HepG2 (cell line): Measurements from ENCODE around the gene HYAL1. TPM values are rescaled to one million over a fixed set of nuclear protein-coding genes. Genes with fewer than 3 reads are reported as not detected.

ENCODE experiments used
- NFKBIZ ChIP-seq: IDR thresholded peaks from 2 replicates; pipeline ENCODE4 v1.6.1; 2018; ENCODE audit warnings: missing genetic modification reagents, missing compliant biosample characterization
- SIN3A ChIP-seq: IDR thresholded peaks from 2 replicates; pipeline ENCODE4 v1.6.1; 2011; ENCODE audit warnings: low read depth, mild to moderate bottlenecking, control low read depth, low read length, borderline replicate concordance
- TCF12 ChIP-seq, 2 experiments: fragments of 450-650 bp in 1 of 2; sonication (generic) in 1 of 2; formaldehyde crosslinking in 1 of 2; IDR thresholded peaks; 2 replicates each; pipeline versions ENCODE4 v1.6.1 to v1.8.0; 2017 to 2022; ENCODE audit warnings: antibody characterized with exemption in 1 of 2, mild to moderate bottlenecking in 1 of 2, missing genetic modification reagents in 1 of 2, moderate library complexity in 1 of 2
- ZBTB4 ChIP-seq: sonication (generic); formaldehyde crosslinking; IDR thresholded peaks from 2 replicates; pipeline ENCODE4 v1.4.0; 2020; ENCODE audit warnings: missing genetic modification reagents, mild to moderate bottlenecking, borderline replicate concordance
- ZNF224 ChIP-seq: sonication (generic); formaldehyde crosslinking; IDR thresholded peaks from 2 replicates; pipeline ENCODE4 v1.5.0; 2020; ENCODE audit warnings: mild to moderate bottlenecking, missing genetic modification reagents
- ZNF329 ChIP-seq: sonication (generic); formaldehyde crosslinking; IDR thresholded peaks from 2 replicates; pipeline ENCODE4 v1.9.0; 2021; ENCODE audit warnings: low read depth, mild to moderate bottlenecking, missing genetic modification reagents
- polyA plus RNA-seq, 8 experiments: library from polyadenylated mRNA; depleted of rRNA in 3 of 8; stranded (reverse) in 7 of 8; unstranded in 1 of 8; fragments of >200 nt; fragmentation: Illumina TruSeq in 4 of 8; extraction: Trizol in 4 of 8; gene quantifications; 2 replicates each; pipeline versions ENCODE4 v1.2.1 to v1.2.3, GENCODE V29; 2011 to 2016; ENCODE audit warnings: low read depth in 4 of 8, missing spikeins in 1 of 8, mixed read lengths in 1 of 8; ENCODE audit not compliant: insufficient read depth in 1 of 8
- total RNA-seq, 5 experiments: library from RNA; depleted of rRNA; stranded (reverse); fragments of >200 nt; fragmentation: Illumina TruSeq; extraction: Trizol; gene quantifications; 2 replicates each; pipeline ENCODE4 v1.2.3, GENCODE V29; 2016; ENCODE audit warnings: low read depth in 1 of 5
- TF ChIP-seq, protein P1 (sequence below): sonication (generic); formaldehyde crosslinking; IDR thresholded peaks from 2 replicates; pipeline ENCODE4 v1.9.0; 2022; ENCODE audit warnings: missing genetic modification reagents, mild to moderate bottlenecking, borderline replicate concordance
- TF ChIP-seq, protein P2 (sequence below), 2 experiments: fragments of 450-650 bp in 1 of 2; sonication (generic) in 1 of 2; formaldehyde crosslinking in 1 of 2; IDR thresholded peaks; 2 replicates each; pipeline versions ENCODE4 v1.6.1 to v1.8.0; 2016 to 2022; ENCODE audit warnings: antibody characterized with exemption in 1 of 2, mild to moderate bottlenecking in 1 of 2, missing genetic modification reagents in 1 of 2
- TF ChIP-seq, protein P3 (sequence below): sonication (generic); formaldehyde crosslinking; IDR thresholded peaks from 2 replicates; pipeline ENCODE4; 2020; ENCODE audit warnings: missing genetic modification reagents, mild to moderate bottlenecking, borderline replicate concordance

Gene HYAL1
- total and polyA plus RNA-seq, 2 of the 13 experiments (the other 11 are each of a cell fraction or from before 2014, with no cell fraction given): 76.5 to 193 TPM

- TF ChIP-seq ZBTB4 (CRISPR knock-in tag) (0 out of 2 replicates have a peak, but pooled peaks have one; percentile 15), NFKBIZ (0 out of 2 replicates have a peak, but pooled peaks have one; percentile 0), ZNF329 (CRISPR knock-in tag) (0 out of 2 replicates have a peak, but pooled peaks have one; percentile 8), ZNF224 (CRISPR knock-in tag) (no peak), TCF12 (IDR thresholded peaks at IDR 0.05) (no peak), TCF12 (CRISPR knock-in tag; IDR thresholded peaks at IDR 0.05) (no peak), SIN3A (peak; percentile 44; the same call in 1 of the 2 replicates)
- TF ChIP-seq, protein P1, sequence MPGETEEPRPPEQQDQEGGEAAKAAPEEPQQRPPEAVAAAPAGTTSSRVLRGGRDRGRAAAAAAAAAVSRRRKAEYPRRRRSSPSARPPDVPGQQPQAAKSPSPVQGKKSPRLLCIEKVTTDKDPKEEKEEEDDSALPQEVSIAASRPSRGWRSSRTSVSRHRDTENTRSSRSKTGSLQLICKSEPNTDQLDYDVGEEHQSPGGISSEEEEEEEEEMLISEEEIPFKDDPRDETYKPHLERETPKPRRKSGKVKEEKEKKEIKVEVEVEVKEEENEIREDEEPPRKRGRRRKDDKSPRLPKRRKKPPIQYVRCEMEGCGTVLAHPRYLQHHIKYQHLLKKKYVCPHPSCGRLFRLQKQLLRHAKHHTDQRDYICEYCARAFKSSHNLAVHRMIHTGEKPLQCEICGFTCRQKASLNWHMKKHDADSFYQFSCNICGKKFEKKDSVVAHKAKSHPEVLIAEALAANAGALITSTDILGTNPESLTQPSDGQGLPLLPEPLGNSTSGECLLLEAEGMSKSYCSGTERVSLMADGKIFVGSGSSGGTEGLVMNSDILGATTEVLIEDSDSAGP: no peak
- TF ChIP-seq, protein P2, sequence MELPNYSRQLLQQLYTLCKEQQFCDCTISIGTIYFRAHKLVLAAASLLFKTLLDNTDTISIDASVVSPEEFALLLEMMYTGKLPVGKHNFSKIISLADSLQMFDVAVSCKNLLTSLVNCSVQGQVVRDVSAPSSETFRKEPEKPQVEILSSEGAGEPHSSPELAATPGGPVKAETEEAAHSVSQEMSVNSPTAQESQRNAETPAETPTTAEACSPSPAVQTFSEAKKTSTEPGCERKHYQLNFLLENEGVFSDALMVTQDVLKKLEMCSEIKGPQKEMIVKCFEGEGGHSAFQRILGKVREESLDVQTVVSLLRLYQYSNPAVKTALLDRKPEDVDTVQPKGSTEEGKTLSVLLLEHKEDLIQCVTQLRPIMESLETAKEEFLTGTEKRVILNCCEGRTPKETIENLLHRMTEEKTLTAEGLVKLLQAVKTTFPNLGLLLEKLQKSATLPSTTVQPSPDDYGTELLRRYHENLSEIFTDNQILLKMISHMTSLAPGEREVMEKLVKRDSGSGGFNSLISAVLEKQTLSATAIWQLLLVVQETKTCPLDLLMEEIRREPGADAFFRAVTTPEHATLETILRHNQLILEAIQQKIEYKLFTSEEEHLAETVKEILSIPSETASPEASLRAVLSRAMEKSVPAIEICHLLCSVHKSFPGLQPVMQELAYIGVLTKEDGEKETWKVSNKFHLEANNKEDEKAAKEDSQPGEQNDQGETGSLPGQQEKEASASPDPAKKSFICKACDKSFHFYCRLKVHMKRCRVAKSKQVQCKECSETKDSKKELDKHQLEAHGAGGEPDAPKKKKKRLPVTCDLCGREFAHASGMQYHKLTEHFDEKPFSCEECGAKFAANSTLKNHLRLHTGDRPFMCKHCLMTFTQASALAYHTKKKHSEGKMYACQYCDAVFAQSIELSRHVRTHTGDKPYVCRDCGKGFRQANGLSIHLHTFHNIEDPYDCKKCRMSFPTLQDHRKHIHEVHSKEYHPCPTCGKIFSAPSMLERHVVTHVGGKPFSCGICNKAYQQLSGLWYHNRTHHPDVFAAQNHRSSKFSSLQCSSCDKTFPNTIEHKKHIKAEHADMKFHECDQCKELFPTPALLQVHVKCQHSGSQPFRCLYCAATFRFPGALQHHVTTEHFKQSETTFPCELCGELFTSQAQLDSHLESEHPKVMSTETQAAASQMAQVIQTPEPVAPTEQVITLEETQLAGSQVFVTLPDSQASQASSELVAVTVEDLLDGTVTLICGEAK (IDR thresholded peaks at IDR 0.05): no peak
- TF ChIP-seq, protein P2 (CRISPR knock-in tag; IDR thresholded peaks at IDR 0.05): 0 out of 2 replicates have a peak, but pooled peaks have one; percentile 16
- TF ChIP-seq, protein P3, sequence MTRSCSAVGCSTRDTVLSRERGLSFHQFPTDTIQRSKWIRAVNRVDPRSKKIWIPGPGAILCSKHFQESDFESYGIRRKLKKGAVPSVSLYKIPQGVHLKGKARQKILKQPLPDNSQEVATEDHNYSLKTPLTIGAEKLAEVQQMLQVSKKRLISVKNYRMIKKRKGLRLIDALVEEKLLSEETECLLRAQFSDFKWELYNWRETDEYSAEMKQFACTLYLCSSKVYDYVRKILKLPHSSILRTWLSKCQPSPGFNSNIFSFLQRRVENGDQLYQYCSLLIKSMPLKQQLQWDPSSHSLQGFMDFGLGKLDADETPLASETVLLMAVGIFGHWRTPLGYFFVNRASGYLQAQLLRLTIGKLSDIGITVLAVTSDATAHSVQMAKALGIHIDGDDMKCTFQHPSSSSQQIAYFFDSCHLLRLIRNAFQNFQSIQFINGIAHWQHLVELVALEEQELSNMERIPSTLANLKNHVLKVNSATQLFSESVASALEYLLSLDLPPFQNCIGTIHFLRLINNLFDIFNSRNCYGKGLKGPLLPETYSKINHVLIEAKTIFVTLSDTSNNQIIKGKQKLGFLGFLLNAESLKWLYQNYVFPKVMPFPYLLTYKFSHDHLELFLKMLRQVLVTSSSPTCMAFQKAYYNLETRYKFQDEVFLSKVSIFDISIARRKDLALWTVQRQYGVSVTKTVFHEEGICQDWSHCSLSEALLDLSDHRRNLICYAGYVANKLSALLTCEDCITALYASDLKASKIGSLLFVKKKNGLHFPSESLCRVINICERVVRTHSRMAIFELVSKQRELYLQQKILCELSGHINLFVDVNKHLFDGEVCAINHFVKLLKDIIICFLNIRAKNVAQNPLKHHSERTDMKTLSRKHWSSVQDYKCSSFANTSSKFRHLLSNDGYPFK (CRISPR knock-in tag): 0 out of 2 replicates have a peak, but pooled peaks have one; percentile 4
Observed at GRCh38 chr3:50259432-50260026, 43.8 kb downstream of the HYAL1 start (continued).
